ENCODE data around the gene RASSF3. TPM values are rescaled to one million over a fixed set of nuclear protein-coding genes. Genes with fewer than 3 reads are reported as not detected.

RASSF3 gene
- total and polyA plus RNA-seq, 12 donors = 21.6 to 159 (median 82.4) TPM

DNA sequence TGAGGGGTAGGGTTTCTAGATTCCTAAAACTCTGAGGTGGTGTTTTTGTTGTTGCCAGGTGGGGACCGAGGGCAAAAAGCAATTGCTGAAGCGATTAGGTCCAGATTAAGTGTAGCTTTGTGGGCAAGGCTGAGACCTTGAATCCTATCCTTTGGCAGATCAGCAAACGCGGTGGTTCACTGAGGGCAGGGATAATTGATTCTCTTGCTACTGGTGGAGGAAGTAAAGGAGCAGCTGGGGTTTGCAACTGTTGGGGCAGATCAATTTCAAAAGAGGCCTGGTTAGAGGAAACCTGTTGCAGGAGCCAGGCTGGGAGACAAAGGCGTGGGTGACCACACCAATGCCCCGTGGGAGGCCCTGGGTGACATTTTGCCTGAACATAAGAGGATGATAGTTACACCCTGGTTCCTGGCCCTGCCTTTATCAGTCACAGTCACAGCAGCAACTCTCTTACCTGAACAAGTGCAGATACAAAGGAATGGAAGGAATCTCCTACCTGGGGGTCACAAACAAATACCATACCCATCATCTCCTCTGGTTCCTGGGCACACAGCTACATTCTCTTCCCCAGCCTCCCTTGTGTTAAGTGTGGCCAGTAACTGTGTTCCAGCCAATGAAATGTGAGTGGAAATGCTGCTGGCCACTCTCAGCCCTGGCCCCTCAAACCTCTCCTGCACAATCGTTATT lies 43.3 kb upstream of the RASSF3 start:
- no peaks in the 10 kb centered on the region for H3K27me3 ChIP-seq
- no peak overlapping the region for H3K4me3 ChIP-seq
- ATAC-seq = no peak
- no peaks in the 10 kb centered on the region for H3K36me3 ChIP-seq
- WGBS, 2 donors = 83 to 92% methylated on average over 7 of the region's 7 CpGs
- intact Hi-C loops (cut with DNase I) = loop anchor here in 2 of 10 donors (5.0 kb wide), 2 partner anchors 45 to 125 kb away; partner anchors contain the start of gene RASSF3 (in 2 of the 2)
- TF ChIP-seq, protein P1, sequence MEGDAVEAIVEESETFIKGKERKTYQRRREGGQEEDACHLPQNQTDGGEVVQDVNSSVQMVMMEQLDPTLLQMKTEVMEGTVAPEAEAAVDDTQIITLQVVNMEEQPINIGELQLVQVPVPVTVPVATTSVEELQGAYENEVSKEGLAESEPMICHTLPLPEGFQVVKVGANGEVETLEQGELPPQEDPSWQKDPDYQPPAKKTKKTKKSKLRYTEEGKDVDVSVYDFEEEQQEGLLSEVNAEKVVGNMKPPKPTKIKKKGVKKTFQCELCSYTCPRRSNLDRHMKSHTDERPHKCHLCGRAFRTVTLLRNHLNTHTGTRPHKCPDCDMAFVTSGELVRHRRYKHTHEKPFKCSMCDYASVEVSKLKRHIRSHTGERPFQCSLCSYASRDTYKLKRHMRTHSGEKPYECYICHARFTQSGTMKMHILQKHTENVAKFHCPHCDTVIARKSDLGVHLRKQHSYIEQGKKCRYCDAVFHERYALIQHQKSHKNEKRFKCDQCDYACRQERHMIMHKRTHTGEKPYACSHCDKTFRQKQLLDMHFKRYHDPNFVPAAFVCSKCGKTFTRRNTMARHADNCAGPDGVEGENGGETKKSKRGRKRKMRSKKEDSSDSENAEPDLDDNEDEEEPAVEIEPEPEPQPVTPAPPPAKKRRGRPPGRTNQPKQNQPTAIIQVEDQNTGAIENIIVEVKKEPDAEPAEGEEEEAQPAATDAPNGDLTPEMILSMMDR (IDR thresholded peaks at IDR 0.05) = no peak
- DNase-seq = no peak
- H3K27ac ChIP-seq = peak overlapping the region in 1 of 10 donors; percentile 59
- no peaks in the 10 kb centered on the region for H3K9me3 ChIP-seq
- H3K4me1 ChIP-seq = peaks cover 2 to 42% (median 36%) of the 10 kb centered on the region in 9 donors

DNA sequence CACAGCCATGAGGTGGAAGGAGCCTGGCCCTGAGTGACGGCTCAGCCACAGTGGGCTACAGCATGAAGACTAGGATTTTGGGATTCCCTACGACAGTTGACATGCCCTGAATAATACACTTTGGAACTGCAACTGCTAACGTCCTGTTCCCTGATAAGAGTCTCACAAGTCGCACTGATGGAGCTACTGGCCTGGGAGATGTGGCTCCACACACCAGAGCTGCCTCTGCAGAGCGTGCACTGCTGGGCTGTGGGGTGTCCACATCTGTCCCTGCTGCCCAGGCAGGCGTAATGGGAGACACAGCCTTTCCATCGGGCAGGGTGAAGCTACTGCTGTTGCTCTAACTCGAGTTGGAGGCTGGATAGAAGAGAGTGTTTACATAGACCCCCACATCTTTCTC lies 42.7 kb upstream of the RASSF3 start:
- H3K9me3 ChIP-seq = peaks cover 0 to 5% (median 0%) of the 10 kb centered on the region in 11 donors
- H3K4me3 ChIP-seq = no peak overlapping the region
- H3K27me3 ChIP-seq = no peaks in the 10 kb centered on the region
- peak overlapping the region in 6 of 10 donors; percentile 4 to 79 (median 66) for H3K27ac ChIP-seq
- ATAC-seq (no peak), DNase-seq (no peak)
- WGBS, 2 donors = 77 to 84% methylated on average over 8 of the region's 8 CpGs
- peaks cover 2 to 42% (median 36%) of the 10 kb centered on the region in 9 donors for H3K4me1 ChIP-seq
- no peaks in the 10 kb centered on the region for H3K36me3 ChIP-seq
- intact Hi-C loops (cut with DNase I) = loop anchor here in 2 of 10 donors (5.0 kb wide), 2 partner anchors 45 to 125 kb away; partner anchors contain the start of gene RASSF3 (in 2 of the 2)
- TF ChIP-seq, protein P1 (IDR thresholded peaks at IDR 0.05) = no peak

DNA sequence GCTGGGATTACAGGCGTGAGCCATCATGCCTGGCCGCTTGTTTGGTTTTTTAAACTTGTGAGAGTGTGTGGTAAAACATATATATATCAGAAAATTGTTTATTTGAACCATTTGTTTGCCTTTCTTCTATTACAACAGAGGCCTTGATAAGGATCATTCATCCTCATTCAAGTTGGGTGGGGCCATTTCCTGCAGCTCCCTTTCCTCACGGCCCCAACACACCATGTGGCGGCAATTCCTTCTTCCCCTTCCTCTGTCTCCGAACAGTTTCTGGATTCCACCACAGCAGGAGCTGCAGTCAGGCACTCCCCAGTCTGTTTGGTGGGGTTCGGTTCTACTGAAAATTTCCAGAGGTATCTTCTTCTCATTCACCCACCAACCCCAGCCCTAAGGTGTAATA lies 42.0 kb upstream of the RASSF3 start:
- WGBS, 2 donors = 62 to 79% methylated on average over 6 of the region's 6 CpGs
- TF ChIP-seq, protein P1 (IDR thresholded peaks at IDR 0.05) = no peak
- DNase-seq = peak in 1 of 2 donors; percentile 28
- Histone ChIP-seq H3K9me3 (peaks cover 0 to 5% (median 0%) of the 10 kb centered on the region in 11 donors), H3K27ac (peak overlapping the region in 8 of 10 donors; percentile 15 to 79 (median 59)), H3K4me3 (no peak overlapping the region), H3K27me3 (no peaks in the 10 kb centered on the region), H3K36me3 (no peaks in the 10 kb centered on the region), H3K4me1 (peaks cover 2 to 42% (median 36%) of the 10 kb centered on the region in 9 donors)
- intact Hi-C loops (cut with DNase I) = loop anchor here in 2 of 10 donors (5.0 kb wide), 2 partner anchors 44 to 124 kb away; partner anchors contain the start of gene RASSF3 (in 2 of the 2)
- peak in 6 of 8 donors; percentile 34 to 72 (median 60) for ATAC-seq

DNA sequence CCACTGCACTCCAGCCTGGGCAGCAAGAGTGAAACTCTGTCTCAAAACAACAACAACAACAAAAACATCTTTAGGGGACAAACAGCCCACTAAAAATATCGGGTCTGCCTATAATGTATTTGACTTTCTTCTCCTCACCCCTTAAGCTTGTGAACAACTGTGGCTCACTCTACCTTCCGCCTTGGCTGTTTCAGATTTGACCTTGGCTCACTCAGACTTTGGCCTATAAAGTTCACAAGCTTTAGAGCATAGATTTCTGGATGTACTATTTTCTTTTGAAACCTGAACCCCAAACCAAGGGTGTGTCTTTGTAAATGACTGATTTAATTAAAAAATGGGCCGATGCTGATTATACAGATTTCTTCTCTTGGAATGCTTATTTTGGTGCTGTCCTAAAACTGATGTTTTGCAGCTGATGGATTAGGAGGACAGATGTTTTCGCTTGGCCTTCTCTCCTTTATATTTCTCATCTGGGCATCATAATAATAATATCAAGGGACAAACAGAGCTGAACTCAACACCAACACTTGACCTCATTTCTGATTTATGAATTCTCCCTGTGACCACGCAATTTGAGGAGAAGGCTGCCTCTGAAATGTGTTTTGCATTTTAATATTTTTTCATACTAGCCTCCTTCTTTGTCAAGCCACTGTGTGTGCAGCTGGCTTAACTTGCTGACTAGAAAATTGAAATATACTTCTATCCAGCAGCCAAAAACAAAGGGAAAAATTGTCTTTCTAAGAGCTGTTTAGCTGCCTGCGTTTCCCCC lies 40.2 kb upstream of the RASSF3 start:
- H3K4me1 ChIP-seq = peaks cover 2 to 42% (median 36%) of the 10 kb centered on the region in 9 donors
- no peaks in the 10 kb centered on the region for H3K27me3 ChIP-seq
- DNase-seq (no peak), ATAC-seq (peak in 6 of 8 donors; percentile 18 to 49 (median 37))
- TF ChIP-seq, protein P1 (IDR thresholded peaks at IDR 0.05) = no peak
- no peaks in the 10 kb centered on the region for H3K36me3 ChIP-seq
- 79% methylated on average over 6 of the region's 6 CpGs for WGBS, 2 donors
- no peak overlapping the region for H3K4me3 ChIP-seq
- peak overlapping the region in 6 of 10 donors; percentile 33 to 79 (median 66) for H3K27ac ChIP-seq
- H3K9me3 ChIP-seq = peaks cover 0 to 14% (median 8%) of the 10 kb centered on the region in 11 donors
- intact Hi-C loops (cut with DNase I) = loop anchor here in 4 of 10 donors (5.0 kb wide), 3 partner anchors 37 to 122 kb away; partner anchors contain the start of gene RASSF3 (in 2 of the 4)

Data from heart right ventricle (tissue), 16 donors.